Right lobe of liver (tissue), 4 donors: Measurements from ENCODE around the gene PLXNA1.

Source experiments
- POLR2A ChIP-seq: fragments of 450-650 bp; IDR thresholded peaks from one replicate; pipeline ENCODE4 v1.6.1; 2017; ENCODE audit warnings: antibody characterized with exemption, mild to moderate bottlenecking
- TF ChIP-seq, protein P1 (sequence below), 4 donors: fragments of 200-600 bp in 3 of 4; fragments of 450-650 bp in 1 of 4; IDR thresholded peaks; one replicate each; pipeline versions ENCODE4 v1.5.1 to v1.8.0; 2016 to 2022; ENCODE audit warnings: antibody characterized with exemption in 4 of 4, mild to moderate bottlenecking in 2 of 4
- donor health status: DM: no; HTN: no; CAD: no.
- donor health status: DM: no; HTN: no; CAD: no.
- donor health status: DM: no; HTN: yes; CAD: no.

DNA sequence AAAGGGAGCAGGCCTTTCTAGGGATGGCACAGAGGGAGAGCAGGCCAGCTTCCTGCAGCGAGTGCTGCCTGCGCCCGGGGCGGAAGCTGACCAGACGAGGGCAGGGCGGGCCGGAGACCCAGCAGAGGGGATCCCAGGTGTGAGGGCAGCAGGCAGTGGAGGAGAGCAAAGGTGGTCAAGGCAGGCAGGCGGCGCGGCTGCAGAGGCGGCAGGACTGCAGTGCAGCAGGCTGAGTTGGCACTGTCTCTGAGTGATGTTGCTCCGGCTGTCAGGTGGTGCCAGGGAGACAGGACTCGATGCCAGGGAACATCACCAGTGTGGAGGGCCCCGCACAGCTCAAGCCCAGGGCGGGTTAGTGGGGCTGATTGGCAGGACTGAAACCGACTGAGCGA lies 22.3 kb upstream of the PLXNA1 start:
- TF ChIP-seq, protein P1, sequence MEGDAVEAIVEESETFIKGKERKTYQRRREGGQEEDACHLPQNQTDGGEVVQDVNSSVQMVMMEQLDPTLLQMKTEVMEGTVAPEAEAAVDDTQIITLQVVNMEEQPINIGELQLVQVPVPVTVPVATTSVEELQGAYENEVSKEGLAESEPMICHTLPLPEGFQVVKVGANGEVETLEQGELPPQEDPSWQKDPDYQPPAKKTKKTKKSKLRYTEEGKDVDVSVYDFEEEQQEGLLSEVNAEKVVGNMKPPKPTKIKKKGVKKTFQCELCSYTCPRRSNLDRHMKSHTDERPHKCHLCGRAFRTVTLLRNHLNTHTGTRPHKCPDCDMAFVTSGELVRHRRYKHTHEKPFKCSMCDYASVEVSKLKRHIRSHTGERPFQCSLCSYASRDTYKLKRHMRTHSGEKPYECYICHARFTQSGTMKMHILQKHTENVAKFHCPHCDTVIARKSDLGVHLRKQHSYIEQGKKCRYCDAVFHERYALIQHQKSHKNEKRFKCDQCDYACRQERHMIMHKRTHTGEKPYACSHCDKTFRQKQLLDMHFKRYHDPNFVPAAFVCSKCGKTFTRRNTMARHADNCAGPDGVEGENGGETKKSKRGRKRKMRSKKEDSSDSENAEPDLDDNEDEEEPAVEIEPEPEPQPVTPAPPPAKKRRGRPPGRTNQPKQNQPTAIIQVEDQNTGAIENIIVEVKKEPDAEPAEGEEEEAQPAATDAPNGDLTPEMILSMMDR (IDR thresholded peaks at IDR 0.05) = no peak
- TF ChIP-seq POLR2A = no peak
